GM12865 (cell line): Measurements from ENCODE around the gene PROM2.
A peak's percentile ranks its signal among the peaks of the same experiment; 100 is the strongest.

Experiments used
- DNase-seq: peaks from one replicate; pipeline ENCODE4 v3.0.0; 2010; ENCODE audit warnings: low read depth
- H3K4me3 ChIP-seq: 2 replicates; pipeline ENCODE4 v1.5.1; 2011; ENCODE audit warnings: mild to moderate bottlenecking, low read depth, low read length, control low read depth
- TF ChIP-seq, protein P1 (sequence below): IDR thresholded peaks from 2 replicates; pipeline ENCODE4 v1.5.1; 2011; ENCODE audit warnings: low read length, control low read depth, low read depth, inconsistent platforms; ENCODE audit not compliant: insufficient read depth; ENCODE audit errors: missing control alignments

The PROM2 gene, protein sequence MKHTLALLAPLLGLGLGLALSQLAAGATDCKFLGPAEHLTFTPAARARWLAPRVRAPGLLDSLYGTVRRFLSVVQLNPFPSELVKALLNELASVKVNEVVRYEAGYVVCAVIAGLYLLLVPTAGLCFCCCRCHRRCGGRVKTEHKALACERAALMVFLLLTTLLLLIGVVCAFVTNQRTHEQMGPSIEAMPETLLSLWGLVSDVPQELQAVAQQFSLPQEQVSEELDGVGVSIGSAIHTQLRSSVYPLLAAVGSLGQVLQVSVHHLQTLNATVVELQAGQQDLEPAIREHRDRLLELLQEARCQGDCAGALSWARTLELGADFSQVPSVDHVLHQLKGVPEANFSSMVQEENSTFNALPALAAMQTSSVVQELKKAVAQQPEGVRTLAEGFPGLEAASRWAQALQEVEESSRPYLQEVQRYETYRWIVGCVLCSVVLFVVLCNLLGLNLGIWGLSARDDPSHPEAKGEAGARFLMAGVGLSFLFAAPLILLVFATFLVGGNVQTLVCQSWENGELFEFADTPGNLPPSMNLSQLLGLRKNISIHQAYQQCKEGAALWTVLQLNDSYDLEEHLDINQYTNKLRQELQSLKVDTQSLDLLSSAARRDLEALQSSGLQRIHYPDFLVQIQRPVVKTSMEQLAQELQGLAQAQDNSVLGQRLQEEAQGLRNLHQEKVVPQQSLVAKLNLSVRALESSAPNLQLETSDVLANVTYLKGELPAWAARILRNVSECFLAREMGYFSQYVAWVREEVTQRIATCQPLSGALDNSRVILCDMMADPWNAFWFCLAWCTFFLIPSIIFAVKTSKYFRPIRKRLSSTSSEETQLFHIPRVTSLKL

DNA sequence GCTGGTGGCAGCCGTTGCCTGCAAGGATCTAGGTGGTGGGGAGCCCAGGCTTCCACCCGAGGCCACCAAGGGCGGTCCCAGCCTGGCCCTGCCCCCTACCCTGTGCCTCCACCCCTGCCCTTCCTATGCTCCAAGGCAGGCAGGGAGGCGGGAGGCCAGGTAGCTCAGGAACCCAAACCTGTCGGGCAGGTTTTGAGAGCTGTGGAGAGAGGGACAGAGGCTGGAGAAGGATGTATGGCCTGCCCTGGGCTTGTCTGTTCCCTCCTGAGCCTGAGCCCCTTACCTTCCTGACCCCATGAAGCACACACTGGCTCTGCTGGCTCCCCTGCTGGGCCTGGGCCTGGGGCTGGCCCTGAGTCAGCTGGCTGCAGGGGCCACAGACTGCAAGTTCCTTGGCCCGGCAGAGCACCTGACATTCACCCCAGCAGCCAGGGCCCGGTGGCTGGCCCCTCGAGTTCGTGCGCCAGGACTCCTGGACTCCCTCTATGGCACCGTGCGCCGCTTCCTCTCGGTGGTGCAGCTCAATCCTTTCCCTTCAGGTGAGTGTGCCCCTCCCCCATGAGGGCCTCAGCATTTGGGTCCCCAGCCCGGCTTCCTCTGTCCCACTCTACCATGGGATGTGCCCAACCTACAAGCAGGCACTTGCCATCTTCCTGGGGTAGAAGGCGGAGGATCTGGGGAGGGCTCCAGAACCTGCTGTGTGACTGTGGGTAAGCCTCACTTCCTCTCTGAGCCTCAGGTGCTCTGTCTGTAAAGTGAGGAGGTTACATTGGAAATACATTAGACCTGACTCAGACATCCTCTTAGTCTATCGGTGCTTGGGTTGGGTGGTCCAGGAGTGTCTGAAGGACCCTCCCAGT, at the start of gene PROM2:
Gene PROM2 (plus strand): TSS at position 159 of the 860 bp plus-strand sequence. CDS start 137 bp downstream, at position 296.
- no peak for DNase-seq
- H3K4me3 ChIP-seq: no peak within 1 kb of the TSS
- TF ChIP-seq, protein P1, sequence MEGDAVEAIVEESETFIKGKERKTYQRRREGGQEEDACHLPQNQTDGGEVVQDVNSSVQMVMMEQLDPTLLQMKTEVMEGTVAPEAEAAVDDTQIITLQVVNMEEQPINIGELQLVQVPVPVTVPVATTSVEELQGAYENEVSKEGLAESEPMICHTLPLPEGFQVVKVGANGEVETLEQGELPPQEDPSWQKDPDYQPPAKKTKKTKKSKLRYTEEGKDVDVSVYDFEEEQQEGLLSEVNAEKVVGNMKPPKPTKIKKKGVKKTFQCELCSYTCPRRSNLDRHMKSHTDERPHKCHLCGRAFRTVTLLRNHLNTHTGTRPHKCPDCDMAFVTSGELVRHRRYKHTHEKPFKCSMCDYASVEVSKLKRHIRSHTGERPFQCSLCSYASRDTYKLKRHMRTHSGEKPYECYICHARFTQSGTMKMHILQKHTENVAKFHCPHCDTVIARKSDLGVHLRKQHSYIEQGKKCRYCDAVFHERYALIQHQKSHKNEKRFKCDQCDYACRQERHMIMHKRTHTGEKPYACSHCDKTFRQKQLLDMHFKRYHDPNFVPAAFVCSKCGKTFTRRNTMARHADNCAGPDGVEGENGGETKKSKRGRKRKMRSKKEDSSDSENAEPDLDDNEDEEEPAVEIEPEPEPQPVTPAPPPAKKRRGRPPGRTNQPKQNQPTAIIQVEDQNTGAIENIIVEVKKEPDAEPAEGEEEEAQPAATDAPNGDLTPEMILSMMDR: no peak

DNA sequence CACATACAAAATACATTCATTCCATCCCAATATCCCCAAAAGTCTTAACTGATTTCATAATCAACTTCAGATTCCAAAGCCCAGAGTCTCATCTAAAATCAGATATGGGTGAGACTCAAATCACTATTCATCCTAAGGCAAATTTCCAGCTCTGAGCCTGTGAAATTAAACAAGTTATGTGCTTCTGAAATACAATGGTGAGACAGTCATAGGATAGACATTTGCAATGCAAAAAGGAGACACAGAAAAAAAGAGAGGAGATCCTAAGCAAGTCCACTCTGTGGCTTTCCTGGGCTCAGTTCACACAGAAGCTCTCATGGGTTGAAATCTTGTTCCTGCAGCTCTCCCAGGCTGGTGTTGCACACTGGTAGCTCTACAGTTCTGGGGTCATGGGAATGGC, 48.6 kb upstream of the PROM2 start:
- no peak overlapping the region for H3K4me3 ChIP-seq
- TF ChIP-seq, protein P1: no peak
- no peak for DNase-seq

DNA sequence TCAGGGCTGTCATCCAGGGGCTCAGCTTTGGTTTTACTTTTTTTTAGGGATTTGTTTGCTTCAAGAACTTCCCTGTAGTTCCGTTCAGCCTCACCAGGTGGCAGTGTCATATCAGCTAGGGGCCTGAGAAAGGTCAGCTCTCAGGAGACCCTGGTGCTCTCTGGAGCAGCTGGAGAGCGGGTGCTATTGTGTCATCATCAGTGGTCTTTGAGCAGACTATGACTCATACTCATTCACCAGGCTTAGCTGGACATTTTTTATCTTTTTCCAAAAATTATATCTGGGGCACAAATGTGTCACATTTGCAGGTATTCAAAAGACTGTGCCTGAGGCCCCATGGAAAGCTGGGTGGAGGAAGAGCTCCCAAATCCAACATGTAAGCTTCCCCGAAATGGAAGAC, 42.5 kb upstream of the PROM2 start:
- DNase-seq: peak; percentile 64
- TF ChIP-seq, protein P1: peak; percentile 69
- H3K4me3 ChIP-seq: no peak overlapping the region

DNA sequence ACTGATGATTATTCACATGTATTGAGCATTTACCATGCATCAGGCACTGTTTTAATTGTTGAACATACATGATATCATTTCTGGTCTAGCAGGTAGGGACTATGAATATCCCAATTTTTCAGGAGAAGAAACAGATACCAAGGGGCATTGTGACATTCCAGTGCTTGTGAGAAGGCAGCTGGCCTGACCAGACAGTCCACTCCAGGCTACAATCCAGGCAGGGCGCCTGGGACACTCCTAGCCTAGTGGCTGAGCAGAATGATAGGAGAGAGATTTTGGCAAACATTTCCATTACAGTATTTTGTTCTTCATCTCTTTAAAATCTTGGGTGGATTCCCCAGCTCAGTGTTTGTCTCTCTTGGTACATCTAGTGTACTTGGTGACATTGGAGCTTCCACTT, 42.0 kb upstream of the PROM2 start:
- H3K4me3 ChIP-seq: no peak overlapping the region
- TF ChIP-seq, protein P1: no peak
- DNase-seq: no peak

DNA sequence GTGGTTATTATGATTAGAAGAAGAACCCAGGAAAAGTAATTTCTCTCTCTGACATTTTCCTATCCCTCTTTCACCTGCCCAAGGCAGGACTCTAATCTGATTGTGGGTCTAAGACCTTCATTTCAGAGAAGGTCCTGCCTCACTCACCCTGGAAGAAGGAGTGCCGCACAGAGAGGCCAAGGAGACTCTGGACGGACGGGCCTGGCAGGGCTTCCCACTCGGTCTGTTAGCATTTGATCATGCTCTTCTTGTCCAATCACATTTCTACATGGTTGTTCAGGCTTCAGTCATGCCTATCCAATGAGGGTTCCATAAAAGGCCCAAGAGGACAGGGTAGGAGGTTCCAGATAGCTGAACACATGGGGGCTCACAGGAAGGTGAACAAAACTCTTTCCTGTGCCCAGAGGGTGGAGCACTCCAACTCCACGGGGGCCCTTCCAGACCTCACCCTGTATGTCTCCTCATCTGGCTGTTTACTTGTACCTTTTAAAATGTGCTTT, 39.9 kb upstream of the PROM2 start:
- DNase-seq: no peak
- H3K4me3 ChIP-seq: no peak overlapping the region
- TF ChIP-seq, protein P1: no peak

DNA sequence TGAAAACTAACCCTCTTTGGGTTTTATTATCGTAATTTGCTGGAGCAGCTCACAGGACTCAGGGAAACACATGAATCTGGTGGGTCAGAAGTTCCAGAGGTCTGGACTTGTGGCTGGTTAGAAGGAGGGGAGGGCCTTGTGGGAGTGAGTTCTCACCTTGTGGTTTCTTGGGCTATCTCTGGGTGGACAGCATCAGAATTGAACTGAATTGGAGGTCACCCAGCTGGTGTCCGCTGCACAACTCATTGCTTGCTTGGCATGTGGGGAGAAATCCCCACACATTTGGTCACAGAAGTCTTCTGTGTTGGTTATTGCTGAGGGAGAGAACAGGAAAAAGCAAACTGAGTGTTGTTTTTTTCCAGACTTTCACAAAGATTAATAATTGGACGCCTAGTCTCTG, 39.4 kb upstream of the PROM2 start:
- no peak overlapping the region for H3K4me3 ChIP-seq
- no peak for DNase-seq
- TF ChIP-seq, protein P1: no peak
